A673 (cell line): ENCODE data around the gene C20orf173. TPM values are rescaled to one million over a fixed set of nuclear protein-coding genes. Genes with fewer than 3 reads are reported as not detected.

ENCODE experiments used
- BruUV-seq: library from RNA; stranded (reverse); fragments of 400-500 nt; replicated peaks from 2 replicates; lab custom pipeline; 2021; lab: Mats Ljungman, UMichigan
- CTCF ChIA-PET: fragments of 300-600 bp; sonication (Branson Sonifier 250); formaldehyde crosslinking; loops from one replicate; lab custom pipeline; 2022; ENCODE audit warnings: antibody characterized with exemption; lab: Charles Lee
- POLR2A ChIA-PET: fragments of 300-600 bp; sonication (Branson Sonifier 250); formaldehyde crosslinking; loops from one replicate; lab custom pipeline; 2022; ENCODE audit warnings: antibody characterized with exemption; ENCODE audit not compliant: low non-redundant PET; lab: Charles Lee
- DNase-seq: peaks from one replicate; pipeline ENCODE4 v3.0.0-alpha.2; 2015; ENCODE audit warnings: low spot score
- H3K27ac ChIP-seq: fragments of 200-600 bp; sonication (generic); 2 replicates; pipeline ENCODE4 v1.5.1; 2016; ENCODE audit warnings: mixed run types, low read depth, mild to moderate bottlenecking, mixed read lengths, antibody characterized with exemption, low read length; ENCODE audit not compliant: poor library complexity, severe bottlenecking
- H3K27me3 ChIP-seq: fragments of 200-600 bp; sonication (generic); replicated peaks from 2 replicates; pipeline ENCODE4 v1.6.1; 2017; ENCODE audit warnings: mixed run types, low read depth, mild to moderate bottlenecking, mixed read lengths, antibody characterized with exemption, low read length; ENCODE audit not compliant: insufficient read depth, poor library complexity
- H3K36me3 ChIP-seq: fragments of 200-600 bp; sonication (generic); 2 replicates; pipeline ENCODE4 v1.6.1; 2016; ENCODE audit warnings: mixed run types, mild to moderate bottlenecking, mixed read lengths, antibody characterized with exemption, low read length; ENCODE audit not compliant: insufficient read depth, poor library complexity, severe bottlenecking
- H3K4me1 ChIP-seq: fragments of 200-600 bp; sonication (generic); 2 replicates; pipeline ENCODE4 v1.6.1; 2017; ENCODE audit warnings: mixed run types, mild to moderate bottlenecking, mixed read lengths, antibody characterized with exemption, low read length; ENCODE audit not compliant: insufficient read depth, poor library complexity, severe bottlenecking
- H3K4me3 ChIP-seq: fragments of 200-600 bp; sonication (generic); 2 replicates; pipeline ENCODE4 v1.5.1; 2016; ENCODE audit warnings: low read depth, mixed run types, mild to moderate bottlenecking, mixed read lengths, low read length; ENCODE audit not compliant: poor library complexity, severe bottlenecking
- H3K9me3 ChIP-seq: fragments of 200-600 bp; sonication (generic); 2 replicates; pipeline ENCODE4 v1.6.1; 2016; ENCODE audit warnings: mixed run types, low read depth, mild to moderate bottlenecking, mixed read lengths, antibody characterized with exemption, low read length; ENCODE audit not compliant: poor library complexity, severe bottlenecking
- CTCF ChIP-seq: fragments of 300-800, 200-600 bp; sonication (generic); conservative IDR thresholded peaks from 2 replicates; pipeline ENCODE4 v1.5.1; 2017; ENCODE audit warnings: low read depth, mild to moderate bottlenecking, antibody characterized with exemption, low read length, moderate library complexity, mixed read lengths
- EZH2 ChIP-seq: fragments of 200-600 bp; sonication (generic); IDR thresholded peaks from 2 replicates; pipeline ENCODE4 v1.6.1; 2017; ENCODE audit warnings: borderline replicate concordance, low read depth, mild to moderate bottlenecking, mixed read lengths, antibody characterized with exemption, low read length; ENCODE audit not compliant: poor library complexity, severe bottlenecking
- intact Hi-C: fragments of 100-400 bp; cut with micrococcal nuclease; formaldehyde crosslinking; loops from one replicate; pipeline ENCODE4 v1.10.0; 2022; ENCODE audit not compliant: unreplicated experiment
- total RNA-seq: library from RNA; stranded (reverse); gene quantifications from 2 replicates; pipeline ENCODE4 v1.2.3, GENCODE V29; 2021

The C20orf173 gene
- total RNA-seq, 1 experiment from 2014 or later: not detected

- Histone ChIP-seq H3K27ac (no peak overlapping the region), H3K9me3 (no peaks in the 10 kb centered on the region), H3K27me3 (no peaks in the 10 kb centered on the region), H3K4me1 (no peaks in the 10 kb centered on the region), H3K36me3 (peaks cover 54% of the 10 kb centered on the region), H3K4me3 (no peak overlapping the region)
- intact Hi-C loops: no loop called here
- TF ChIP-seq EZH2: no peak
- TF ChIP-seq CTCF: no peak
- ChIA-PET CTCF (no interaction called here), POLR2A (no interaction called here)
- DNase-seq: no peak
- no TSS peak for BruUV-seq
These were observed 22.4 kb downstream of the C20orf173 start for GRCh38 chr20:35506872-35507638.

GRCh38 chr20:35506179-35506578, 23.3 kb downstream of the C20orf173 start:
- Histone ChIP-seq H3K4me1 (no peaks in the 10 kb centered on the region), H3K4me3 (no peak overlapping the region), H3K36me3 (peaks cover 47% of the 10 kb centered on the region), H3K27me3 (no peaks in the 10 kb centered on the region), H3K27ac (no peak overlapping the region), H3K9me3 (no peaks in the 10 kb centered on the region)
- ChIA-PET CTCF (no interaction called here), POLR2A (no interaction called here)
- DNase-seq: no peak
- no TSS peak for BruUV-seq
- intact Hi-C loops: no loop called here
- no peak for TF ChIP-seq CTCF
- TF ChIP-seq EZH2: no peak

GRCh38 chr20:35504751-35505150, 24.7 kb downstream of the C20orf173 start:
- CTCF ChIA-PET: no interaction called here
- DNase-seq: no peak
- H3K27me3 ChIP-seq: no peaks in the 10 kb centered on the region
- no peaks in the 10 kb centered on the region for H3K4me1 ChIP-seq
- TF ChIP-seq CTCF (no peak), EZH2 (no peak)
- intact Hi-C loops: no loop called here
- H3K9me3 ChIP-seq: no peaks in the 10 kb centered on the region
- no peak overlapping the region for H3K4me3 ChIP-seq
- no TSS peak for BruUV-seq
- POLR2A ChIA-PET: no interaction called here
- H3K36me3 ChIP-seq: peaks cover 48% of the 10 kb centered on the region
- H3K27ac ChIP-seq: no peak overlapping the region
